ENCODE measurements around the gene INPP4B.

GRCh38 chr4:142130666-142131065 is 715.4 kb downstream of the INPP4B start:
- TF ChIP-seq EZH2 (IDR thresholded peaks at IDR 0.05; ENCODE audit: low read length, unreplicated experiment) (no peak), CTCF (conservative IDR thresholded peaks at IDR 0.05; ENCODE audit: low read depth, low read length) (no peak)

All from PC-3 (cell line).